Body of pancreas (tissue), 4 donors: ENCODE measurements around the gene MEOX1. TPM values are rescaled to one million over a fixed set of nuclear protein-coding genes. Genes with fewer than 3 reads are reported as not detected.

Experiments
- ATAC-seq: fragments of 150-250 bp; one replicate; pipeline ENCODE4 v1.9.1; 2016
- DNase-seq, 4 donors: peaks; one replicate each; pipeline ENCODE4 v3.0.0-alpha.2; 2019
- H3K27ac ChIP-seq, 4 donors: fragments of 200-600 bp; sonication (generic); 1 replicate in 3 of 4; 2 replicates in 1 of 4; pipeline versions ENCODE4 v1.5.1 to v1.6.1; 2016 to 2019; ENCODE audit warnings: mild to moderate bottlenecking in 1 of 4, mixed read lengths in 1 of 4, moderate library complexity in 1 of 4
- H3K27me3 ChIP-seq, 2 donors: fragments of 200-600 bp; sonication (generic); one replicate each; pipeline ENCODE4 v1.6.0; 2016; ENCODE audit warnings: mild to moderate bottlenecking in 1 of 2
- H3K36me3 ChIP-seq, 2 donors: fragments of 200-600 bp; sonication (generic); replicated peaks in 1 of 2; 2 replicates each; pipeline ENCODE4 v1.5.1; 2016; ENCODE audit warnings: low read depth in 2 of 2; ENCODE audit not compliant: insufficient read depth in 1 of 2
- H3K4me1 ChIP-seq: fragments of 200-600 bp; sonication (generic); one replicate; pipeline ENCODE4 v1.6.0; 2016
- H3K4me3 ChIP-seq, 2 donors: fragments of 200-600 bp; sonication (generic); 1 replicate in 1 of 2; 2 replicates in 1 of 2; pipeline ENCODE4 v1.5.1; 2016 to 2019
- H3K9me3 ChIP-seq, 3 donors: fragments of 200-600 bp; sonication (generic); 1 replicate in 2 of 3; 2 replicates in 1 of 3; pipeline ENCODE4 v1.5.1; 2016
- CTCF ChIP-seq, 7 experiments: fragments of 450-650 bp in 4 of 7; fragments of 200-600 bp in 3 of 7; sonication (generic) in 3 of 7; IDR thresholded peaks; one replicate each; pipeline ENCODE4 v1.5.1; 2016 to 2019; ENCODE audit warnings: antibody characterized with exemption in 7 of 7
- POLR2A ChIP-seq, 3 donors: fragments of 450-650 bp; IDR thresholded peaks; one replicate each; pipeline ENCODE4 v1.6.1; 2016; ENCODE audit warnings: antibody characterized with exemption in 3 of 3, mild to moderate bottlenecking in 2 of 3
- WGBS, 2 donors: methylation state at CpG; one replicate each; pipeline ENCODE4 v1.1.5; 2017; 5-methylcytosine and 5-hydroxymethylcytosine counted together
- intact Hi-C: fragments of 100-400 bp; cut with DNase I; formaldehyde crosslinking; loops from one replicate; pipeline ENCODE4 v1.15.1; 2023
- total RNA-seq, 2 donors: library from RNA; depleted of rRNA; stranded (reverse); fragments of >200 nt; gene quantifications; one replicate each; pipeline ENCODE4 v1.1.0, GENCODE V29; 2016

The MEOX1 gene
- total RNA-seq, 2 donors from 2014 or later = 0.52 to 2.3 TPM

- H3K27me3 ChIP-seq = no peaks in the 10 kb centered on the region
- 83 to 88% methylated on average over 2 of the region's 2 CpGs for WGBS, 2 donors
- no peak overlapping the region for H3K27ac ChIP-seq
- no peak for DNase-seq
- TF ChIP-seq CTCF (IDR thresholded peaks at IDR 0.05) (no peak), POLR2A (IDR thresholded peaks at IDR 0.05) (no peak)
- no peaks in the 10 kb centered on the region for H3K9me3 ChIP-seq
- no peaks in the 10 kb centered on the region for H3K36me3 ChIP-seq
- no peaks in the 10 kb centered on the region for H3K4me1 ChIP-seq
- H3K4me3 ChIP-seq = no peak overlapping the region
- no peak for ATAC-seq
- intact Hi-C loops = no loop called here
Observed at GRCh38 chr17:43611230-43611969, 50.3 kb downstream of the MEOX1 start.

- intact Hi-C loops = no loop called here
- Histone ChIP-seq H3K4me3 (no peak overlapping the region), H3K36me3 (no peaks in the 10 kb centered on the region), H3K27ac (no peak overlapping the region), H3K4me1 (no peaks in the 10 kb centered on the region), H3K27me3 (no peaks in the 10 kb centered on the region), H3K9me3 (no peaks in the 10 kb centered on the region)
- ATAC-seq (no peak), DNase-seq (no peak)
- WGBS, 2 donors = 66 to 72% methylated on average over 6 of the region's 6 CpGs
- TF ChIP-seq CTCF (IDR thresholded peaks at IDR 0.05) (no peak), POLR2A (IDR thresholded peaks at IDR 0.05) (no peak)
Observed at GRCh38 chr17:43609613-43610385, 51.9 kb downstream of the MEOX1 start.

- Histone ChIP-seq H3K27ac (no peak overlapping the region), H3K9me3 (no peaks in the 10 kb centered on the region), H3K27me3 (no peaks in the 10 kb centered on the region), H3K4me3 (no peak overlapping the region), H3K4me1 (no peaks in the 10 kb centered on the region), H3K36me3 (no peaks in the 10 kb centered on the region)
- intact Hi-C loops = no loop called here
- TF ChIP-seq CTCF (IDR thresholded peaks at IDR 0.05) (no peak), POLR2A (IDR thresholded peaks at IDR 0.05) (no peak)
- WGBS, 2 donors = 63 to 92% methylated on average over 1 of the region's 1 CpG
- DNase-seq (no peak), ATAC-seq (no peak)
Observed at GRCh38 chr17:43608313-43608712, 53.4 kb downstream of the MEOX1 start.

DNA sequence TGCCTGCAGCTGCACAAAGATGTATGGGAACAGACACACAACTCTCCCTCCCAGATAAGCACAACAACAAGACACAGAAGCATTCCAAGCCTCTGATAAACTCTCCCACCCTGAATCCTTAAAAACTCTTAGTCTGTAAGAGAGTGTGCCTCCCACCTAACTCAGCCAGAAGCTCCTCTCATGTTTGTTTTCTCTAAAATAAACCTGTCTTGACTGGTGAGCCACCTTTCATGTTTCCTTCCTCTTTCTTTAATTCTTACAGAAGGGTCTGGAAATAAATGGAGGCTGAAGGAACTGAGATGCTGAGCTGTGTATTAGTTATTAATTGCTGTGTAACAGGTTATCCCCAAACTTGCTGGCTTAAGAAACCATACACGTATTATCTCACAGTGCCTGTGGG lies 57.2 kb downstream of the MEOX1 start:
- no peak overlapping the region for H3K27ac ChIP-seq
- no peak overlapping the region for H3K4me3 ChIP-seq
- DNase-seq (no peak), ATAC-seq (no peak)
- no peak for TF ChIP-seq CTCF (IDR thresholded peaks at IDR 0.05)
- TF ChIP-seq POLR2A (IDR thresholded peaks at IDR 0.05) = no peak
- no peaks in the 10 kb centered on the region for H3K27me3 ChIP-seq
- no peaks in the 10 kb centered on the region for H3K9me3 ChIP-seq
- no peaks in the 10 kb centered on the region for H3K4me1 ChIP-seq
- intact Hi-C loops = no loop called here
- no peaks in the 10 kb centered on the region for H3K36me3 ChIP-seq
- 84 to 86% methylated on average over 1 of the region's 1 CpG for WGBS, 2 donors
